Esophagus muscularis mucosa (tissue), 4 donors: ENCODE results near the gene TAF10.

Experiments used
- EP300 ChIP-seq: sonication (generic); formaldehyde crosslinking; IDR thresholded peaks from one replicate; pipeline ENCODE4 v1.6.1; 2017; ENCODE audit warnings: antibody characterized with exemption
- POLR2A ChIP-seq: fragments of 450-650 bp; IDR thresholded peaks from one replicate; pipeline ENCODE4 v1.6.1; 2017; ENCODE audit warnings: antibody characterized with exemption, moderate library complexity, mild to moderate bottlenecking, low read depth
- POLR2AphosphoS5 ChIP-seq, 2 donors: sonication (generic); formaldehyde crosslinking; IDR thresholded peaks; one replicate each; pipeline ENCODE4 v1.6.1; 2017; ENCODE audit warnings: antibody characterized with exemption in 2 of 2
- TF ChIP-seq, protein P1 (sequence below), 3 experiments: fragments of 200-600 bp in 2 of 3; fragments of 450-650 bp in 1 of 3; sonication (generic) in 2 of 3; IDR thresholded peaks; one replicate each; pipeline ENCODE4 v1.5.1; 2017 to 2019; ENCODE audit warnings: antibody characterized with exemption in 3 of 3, mild to moderate bottlenecking in 2 of 3, moderate library complexity in 1 of 3

DNA sequence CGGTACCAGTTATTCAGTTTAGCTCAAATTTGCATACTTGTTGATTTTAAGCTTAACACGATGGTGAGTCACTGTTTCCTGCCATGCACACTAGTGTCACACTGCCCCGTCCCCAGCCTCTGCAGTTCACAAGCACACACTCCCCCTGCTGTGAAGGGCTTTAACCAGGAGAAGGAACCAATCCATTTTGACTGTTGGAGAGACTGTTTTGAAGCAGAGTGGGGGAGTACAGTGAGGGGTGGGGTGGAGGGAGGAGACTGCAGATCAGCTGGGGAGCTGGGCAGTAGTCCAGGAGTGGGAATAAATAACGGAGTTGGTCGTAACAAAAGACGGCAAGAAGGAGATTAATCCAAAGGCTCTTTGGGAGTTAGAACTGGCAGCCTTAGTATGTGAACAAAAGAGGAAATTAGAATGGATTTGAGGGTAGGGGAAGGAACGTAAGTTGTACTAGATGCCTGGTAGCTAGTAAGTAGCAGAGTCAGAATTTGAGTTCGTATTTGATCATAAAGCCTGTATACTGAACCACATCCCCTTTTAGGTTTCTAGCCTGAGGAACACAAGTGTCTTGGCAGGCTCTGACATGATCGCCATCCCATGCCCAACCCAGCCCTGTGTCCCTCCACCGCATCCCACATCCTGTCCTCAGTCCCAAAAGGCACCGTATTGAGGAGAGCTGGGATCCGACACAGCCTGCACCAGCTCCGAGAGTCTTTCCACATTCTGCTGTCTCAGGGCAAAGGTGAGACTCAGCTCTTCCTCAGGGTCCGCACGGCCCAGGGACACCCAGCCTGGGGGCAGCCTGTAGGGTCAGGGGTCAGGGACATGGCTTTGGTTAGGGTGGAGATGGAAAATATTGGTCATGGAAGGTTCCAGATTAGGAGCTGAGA is 6.3 kb upstream of the TAF10 start:
- TF ChIP-seq, protein P1, sequence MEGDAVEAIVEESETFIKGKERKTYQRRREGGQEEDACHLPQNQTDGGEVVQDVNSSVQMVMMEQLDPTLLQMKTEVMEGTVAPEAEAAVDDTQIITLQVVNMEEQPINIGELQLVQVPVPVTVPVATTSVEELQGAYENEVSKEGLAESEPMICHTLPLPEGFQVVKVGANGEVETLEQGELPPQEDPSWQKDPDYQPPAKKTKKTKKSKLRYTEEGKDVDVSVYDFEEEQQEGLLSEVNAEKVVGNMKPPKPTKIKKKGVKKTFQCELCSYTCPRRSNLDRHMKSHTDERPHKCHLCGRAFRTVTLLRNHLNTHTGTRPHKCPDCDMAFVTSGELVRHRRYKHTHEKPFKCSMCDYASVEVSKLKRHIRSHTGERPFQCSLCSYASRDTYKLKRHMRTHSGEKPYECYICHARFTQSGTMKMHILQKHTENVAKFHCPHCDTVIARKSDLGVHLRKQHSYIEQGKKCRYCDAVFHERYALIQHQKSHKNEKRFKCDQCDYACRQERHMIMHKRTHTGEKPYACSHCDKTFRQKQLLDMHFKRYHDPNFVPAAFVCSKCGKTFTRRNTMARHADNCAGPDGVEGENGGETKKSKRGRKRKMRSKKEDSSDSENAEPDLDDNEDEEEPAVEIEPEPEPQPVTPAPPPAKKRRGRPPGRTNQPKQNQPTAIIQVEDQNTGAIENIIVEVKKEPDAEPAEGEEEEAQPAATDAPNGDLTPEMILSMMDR (IDR thresholded peaks at IDR 0.05) = no peak
- TF ChIP-seq EP300 (no peak), POLR2AphosphoS5 (IDR thresholded peaks at IDR 0.05) (peak; percentile 46 to 64), POLR2A (no peak)
